Measurements from ENCODE around the gene PRSS57. TPM values are rescaled to one million over a fixed set of nuclear protein-coding genes. Genes with fewer than 3 reads are reported as not detected.

PRSS57 gene
- total and polyA plus RNA-seq, 4 donors = not detected

GRCh38 chr19:644789-645188, 50.5 kb downstream of the PRSS57 start:
- DNase-seq (no peak), ATAC-seq (ENCODE audit: low FRiP score) (no peak)
- Histone ChIP-seq H3K27ac (ENCODE audit: low read depth in 1 of 2, low read length in 2 of 2) (no peak overlapping the region), H3K4me1 (ENCODE audit: control insufficient read depth in 1 of 2, insufficient read depth in 2 of 2, low read length in 2 of 2) (no peaks in the 10 kb centered on the region), H3K27me3 (ENCODE audit: control insufficient read depth in 1 of 2, insufficient read depth in 2 of 2, low read length in 1 of 2) (no peaks in the 10 kb centered on the region), H3K36me3 (ENCODE audit: control insufficient read depth in 1 of 2, insufficient read depth in 2 of 2, low read length in 1 of 2) (peaks cover 2 to 5% of the 10 kb centered on the region in 2 donors), H3K9me3 (ENCODE audit: control insufficient read depth, low read length) (no peaks in the 10 kb centered on the region), H3K4me3 (ENCODE audit: low read length in 2 of 2) (no peak overlapping the region)
- intact Hi-C loops (cut with DNase I) = no loop called here
- 82 to 86% methylated on average over 13 to 14 of the region's 14 CpGs for WGBS, 2 donors

- Histone ChIP-seq H3K36me3 (ENCODE audit: control insufficient read depth in 1 of 2, insufficient read depth in 2 of 2, low read length in 1 of 2) (peaks cover 2 to 5% of the 10 kb centered on the region in 2 donors), H3K9me3 (ENCODE audit: control insufficient read depth, low read length) (no peaks in the 10 kb centered on the region), H3K4me3 (ENCODE audit: low read length in 2 of 2) (no peak overlapping the region), H3K27ac (ENCODE audit: low read depth in 1 of 2, low read length in 2 of 2) (no peak overlapping the region), H3K4me1 (ENCODE audit: control insufficient read depth in 1 of 2, insufficient read depth in 2 of 2, low read length in 2 of 2) (no peaks in the 10 kb centered on the region), H3K27me3 (ENCODE audit: control insufficient read depth in 1 of 2, insufficient read depth in 2 of 2, low read length in 1 of 2) (no peaks in the 10 kb centered on the region)
- intact Hi-C loops (cut with DNase I) = no loop called here
- DNase-seq = no peak
- no peak for ATAC-seq (ENCODE audit: low FRiP score)
- 76 to 77% methylated on average over 27 to 28 of the region's 28 CpGs for WGBS, 2 donors
Observed at GRCh38 chr19:644363-644762, 50.9 kb downstream of the PRSS57 start.

- Histone ChIP-seq H3K4me3 (ENCODE audit: low read length in 2 of 2) (no peak overlapping the region), H3K9me3 (ENCODE audit: control insufficient read depth, low read length) (no peaks in the 10 kb centered on the region), H3K4me1 (ENCODE audit: control insufficient read depth in 1 of 2, insufficient read depth in 2 of 2, low read length in 2 of 2) (no peaks in the 10 kb centered on the region), H3K27me3 (ENCODE audit: control insufficient read depth in 1 of 2, insufficient read depth in 2 of 2, low read length in 1 of 2) (no peaks in the 10 kb centered on the region), H3K27ac (ENCODE audit: low read depth in 1 of 2, low read length in 2 of 2) (no peak overlapping the region), H3K36me3 (ENCODE audit: control insufficient read depth in 1 of 2, insufficient read depth in 2 of 2, low read length in 1 of 2) (peaks cover 2 to 5% of the 10 kb centered on the region in 2 donors)
- DNase-seq = no peak
- intact Hi-C loops (cut with DNase I) = no loop called here
- WGBS, 2 donors = 90 to 92% methylated on average over 21 to 24 of the region's 24 CpGs
- no peak for ATAC-seq (ENCODE audit: low FRiP score)
Observed at GRCh38 chr19:643736-644135, 51.5 kb downstream of the PRSS57 start.

GRCh38 chr19:642767-643727, 52.2 kb downstream of the PRSS57 start:
- ATAC-seq (ENCODE audit: low FRiP score) (no peak), DNase-seq (no peak)
- intact Hi-C loops (cut with DNase I) = no loop called here
- 87 to 88% methylated on average over 57 to 70 of the region's 70 CpGs for WGBS, 2 donors
- no peaks in the 10 kb centered on the region for H3K4me1 ChIP-seq (ENCODE audit: control insufficient read depth in 1 of 2, insufficient read depth in 2 of 2, low read length in 2 of 2)
- H3K9me3 ChIP-seq (ENCODE audit: control insufficient read depth, low read length) = no peaks in the 10 kb centered on the region
- no peak overlapping the region for H3K4me3 ChIP-seq (ENCODE audit: low read length in 2 of 2)
- H3K27ac ChIP-seq (ENCODE audit: low read depth in 1 of 2, low read length in 2 of 2) = no peak overlapping the region
- no peaks in the 10 kb centered on the region for H3K27me3 ChIP-seq (ENCODE audit: control insufficient read depth in 1 of 2, insufficient read depth in 2 of 2, low read length in 1 of 2)
- H3K36me3 ChIP-seq (ENCODE audit: control insufficient read depth in 1 of 2, insufficient read depth in 2 of 2, low read length in 1 of 2) = peaks cover 2 to 5% of the 10 kb centered on the region in 2 donors

- intact Hi-C loops (cut with DNase I) = no loop called here
- no peaks in the 10 kb centered on the region for H3K4me1 ChIP-seq (ENCODE audit: control insufficient read depth in 1 of 2, insufficient read depth in 2 of 2, low read length in 2 of 2)
- H3K27ac ChIP-seq (ENCODE audit: low read depth in 1 of 2, low read length in 2 of 2) = no peak overlapping the region
- ATAC-seq (ENCODE audit: low FRiP score) (no peak), DNase-seq (no peak)
- no peaks in the 10 kb centered on the region for H3K9me3 ChIP-seq (ENCODE audit: control insufficient read depth, low read length)
- 83 to 85% methylated on average over 15 to 17 of the region's 17 CpGs for WGBS, 2 donors
- H3K36me3 ChIP-seq (ENCODE audit: control insufficient read depth in 1 of 2, insufficient read depth in 2 of 2, low read length in 1 of 2) = peaks cover 1 to 5% of the 10 kb centered on the region in 2 donors
- no peak overlapping the region for H3K4me3 ChIP-seq (ENCODE audit: low read length in 2 of 2)
- H3K27me3 ChIP-seq (ENCODE audit: control insufficient read depth in 1 of 2, insufficient read depth in 2 of 2, low read length in 1 of 2) = no peaks in the 10 kb centered on the region
Observed at GRCh38 chr19:641702-642101, 53.5 kb downstream of the PRSS57 start.

- 91 to 93% methylated on average over 31 of the region's 31 CpGs for WGBS, 2 donors
- no peak overlapping the region for H3K4me3 ChIP-seq (ENCODE audit: low read length in 2 of 2)
- intact Hi-C loops (cut with DNase I) = no loop called here
Observed at GRCh38 chr19:640606-641189, 54.6 kb downstream of the PRSS57 start.

GRCh38 chr19:640161-640558, 55.1 kb downstream of the PRSS57 start:
- DNase-seq (no peak), ATAC-seq (ENCODE audit: low FRiP score) (no peak)
- Histone ChIP-seq H3K36me3 (ENCODE audit: control insufficient read depth in 1 of 2, insufficient read depth in 2 of 2, low read length in 1 of 2) (no peaks in the 10 kb centered on the region), H3K27me3 (ENCODE audit: control insufficient read depth in 1 of 2, insufficient read depth in 2 of 2, low read length in 1 of 2) (no peaks in the 10 kb centered on the region), H3K4me3 (ENCODE audit: low read length in 2 of 2) (peak overlapping the region; percentile 11 to 19), H3K9me3 (ENCODE audit: control insufficient read depth, low read length) (no peaks in the 10 kb centered on the region), H3K4me1 (ENCODE audit: control insufficient read depth in 1 of 2, insufficient read depth in 2 of 2, low read length in 2 of 2) (no peaks in the 10 kb centered on the region), H3K27ac (ENCODE audit: low read depth in 1 of 2, low read length in 2 of 2) (no peak overlapping the region)
- intact Hi-C loops (cut with DNase I) = no loop called here
- WGBS, 2 donors = 41 to 49% methylated on average over 24 to 25 of the region's 25 CpGs

More at GRCh38 chr19:640606-641189, 54.6 kb downstream of the PRSS57 start:
- no peaks in the 10 kb centered on the region for H3K9me3 ChIP-seq (ENCODE audit: control insufficient read depth, low read length)
- no peak for ATAC-seq (ENCODE audit: low FRiP score)
- H3K27me3 ChIP-seq (ENCODE audit: control insufficient read depth in 1 of 2, insufficient read depth in 2 of 2, low read length in 1 of 2) = no peaks in the 10 kb centered on the region
- DNase-seq = no peak
- H3K36me3 ChIP-seq (ENCODE audit: control insufficient read depth in 1 of 2, insufficient read depth in 2 of 2, low read length in 1 of 2) = no peaks in the 10 kb centered on the region
- no peaks in the 10 kb centered on the region for H3K4me1 ChIP-seq (ENCODE audit: control insufficient read depth in 1 of 2, insufficient read depth in 2 of 2, low read length in 2 of 2)
- H3K27ac ChIP-seq (ENCODE audit: low read depth in 1 of 2, low read length in 2 of 2) = no peak overlapping the region

- no peaks in the 10 kb centered on the region for H3K9me3 ChIP-seq (ENCODE audit: control insufficient read depth, low read length)
- DNase-seq (peak; percentile 95 to 98), ATAC-seq (ENCODE audit: low FRiP score) (peak; percentile 94)
- no peaks in the 10 kb centered on the region for H3K36me3 ChIP-seq (ENCODE audit: control insufficient read depth in 1 of 2, insufficient read depth in 2 of 2, low read length in 1 of 2)
- peak within 1 kb of the TSS; percentile 11 to 19 for H3K4me3 ChIP-seq (ENCODE audit: low read length in 2 of 2)
- H3K27me3 ChIP-seq (ENCODE audit: control insufficient read depth in 1 of 2, insufficient read depth in 2 of 2, low read length in 1 of 2) = no peaks in the 10 kb centered on the region
- no peak within 1 kb of the TSS for H3K27ac ChIP-seq (ENCODE audit: low read depth in 1 of 2, low read length in 2 of 2)
- 4 to 6% methylated on average over 56 to 109 of the region's 109 CpGs for WGBS, 2 donors
- intact Hi-C loops (cut with DNase I) = no loop called here
- no peaks in the 10 kb centered on the region for H3K4me1 ChIP-seq (ENCODE audit: control insufficient read depth in 1 of 2, insufficient read depth in 2 of 2, low read length in 2 of 2)
Observed at GRCh38 chr19:639253-640160, 55.7 kb downstream of the PRSS57 start, which contains the start of gene FGF22. Gene FGF22, plus strand, starts transcription at chr19:639879. Its CDS starts 47 bp downstream, at chr19:639926.
